ENCODE data around the gene APMAP. TPM values are rescaled to one million over a fixed set of nuclear protein-coding genes. Genes with fewer than 3 reads are reported as not detected.

Gene APMAP, protein sequence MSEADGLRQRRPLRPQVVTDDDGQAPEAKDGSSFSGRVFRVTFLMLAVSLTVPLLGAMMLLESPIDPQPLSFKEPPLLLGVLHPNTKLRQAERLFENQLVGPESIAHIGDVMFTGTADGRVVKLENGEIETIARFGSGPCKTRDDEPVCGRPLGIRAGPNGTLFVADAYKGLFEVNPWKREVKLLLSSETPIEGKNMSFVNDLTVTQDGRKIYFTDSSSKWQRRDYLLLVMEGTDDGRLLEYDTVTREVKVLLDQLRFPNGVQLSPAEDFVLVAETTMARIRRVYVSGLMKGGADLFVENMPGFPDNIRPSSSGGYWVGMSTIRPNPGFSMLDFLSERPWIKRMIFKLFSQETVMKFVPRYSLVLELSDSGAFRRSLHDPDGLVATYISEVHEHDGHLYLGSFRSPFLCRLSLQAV
- total RNA-seq, result 60.8 and 66.5 TPM in 2 replicates

GRCh38 chr20:24992487-24993205 is at the start of gene APMAP:
APMAP (minus strand) TSS chr20:24992751; CDS start chr20:24992688, 63 bp downstream.

GRCh38 chr20:24948939-24949679 is 43.4 kb downstream of the APMAP start, which contains the start of gene CST7:
CST7 (plus strand) TSS chr20:24949269; CDS start chr20:24949506, 237 bp downstream.

Other genes with a start within 250 kb of the APMAP start
- gene CST7, start 43.5 kb downstream of the APMAP start, total RNA-seq, result not detected in 2 replicates
- 24.8 and 29.9 TPM in 2 replicates for gene ACSS1, start 65.4 kb upstream of the APMAP start, total RNA-seq
- gene VSX1, start 89.4 kb upstream of the APMAP start, total RNA-seq, result not detected in 2 replicates
- 26.2 and 30.8 TPM in 2 replicates for gene ENTPD6, start 203.0 kb upstream of the APMAP start, total RNA-seq

Data from cardiac ventricle fibroblast (primary cell).